Measurements from ENCODE around the gene PADI2. TPM values are rescaled to one million over a fixed set of nuclear protein-coding genes. Genes with fewer than 3 reads are reported as not detected.

Gene PADI2
- total RNA-seq, 1 donor from 2014 or later, result 0.46 TPM

DNA sequence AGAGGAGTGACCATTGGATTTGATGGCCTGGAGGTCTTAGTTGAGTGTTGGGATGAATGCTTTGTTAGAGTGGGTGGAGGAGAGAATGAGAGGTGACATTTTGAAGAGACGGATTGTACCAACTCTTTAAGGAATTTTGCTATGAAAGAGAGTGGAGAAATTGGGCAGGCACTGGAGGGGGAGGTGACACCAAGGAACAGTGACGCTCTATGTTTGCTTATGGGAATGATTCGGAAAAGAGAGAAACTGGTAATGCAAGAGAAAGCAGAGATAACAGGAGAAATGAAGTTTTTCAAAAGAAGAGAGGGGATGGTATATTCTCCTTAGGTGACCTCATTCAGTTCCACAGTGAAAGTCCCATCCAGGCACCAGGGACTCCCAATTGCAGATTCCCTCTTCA is 24.5 kb upstream of the PADI2 start:
- ATAC-seq (ENCODE audit: poor library complexity), result no peak
- intact Hi-C loops (cut with DNase I), result no loop called here
- no peak for DNase-seq

DNA sequence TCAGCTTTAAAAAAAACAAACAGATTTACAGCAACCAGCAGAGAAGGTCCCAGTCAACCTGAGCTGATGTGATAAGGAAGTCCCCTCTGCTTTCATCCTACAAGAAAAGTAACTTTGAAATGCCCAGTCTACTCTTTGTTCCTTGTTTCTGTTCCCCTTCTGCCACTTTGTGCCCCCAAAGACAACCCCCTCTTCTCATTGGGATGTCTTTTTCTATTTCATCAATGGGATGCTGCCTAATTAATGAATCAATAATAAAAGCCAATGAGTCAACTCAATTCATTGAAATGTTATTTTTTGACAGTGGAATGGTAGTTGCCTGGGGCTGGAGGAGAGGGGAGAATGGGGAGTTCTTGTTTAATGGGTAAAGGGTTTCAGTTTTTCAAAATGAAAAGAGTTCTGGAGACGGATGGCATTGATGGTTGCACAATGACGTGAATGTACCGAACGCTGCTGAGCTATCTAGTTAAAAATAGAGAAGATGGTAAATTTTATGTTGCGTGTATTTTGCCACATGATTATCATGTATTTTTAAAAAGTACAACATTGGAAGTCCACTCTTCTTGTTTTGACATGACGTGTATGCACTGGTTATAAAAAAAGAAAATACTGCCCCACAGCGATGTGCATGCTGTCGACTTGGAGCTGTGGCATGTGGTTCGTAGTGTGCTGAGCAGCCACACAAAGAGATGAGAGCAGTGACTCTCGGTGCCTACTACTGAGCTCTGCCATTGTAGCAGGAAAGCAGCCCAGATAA is 22.4 kb upstream of the PADI2 start:
- intact Hi-C loops (cut with DNase I), result no loop called here
- no peak for ATAC-seq (ENCODE audit: poor library complexity)
- no peak for DNase-seq

DNA sequence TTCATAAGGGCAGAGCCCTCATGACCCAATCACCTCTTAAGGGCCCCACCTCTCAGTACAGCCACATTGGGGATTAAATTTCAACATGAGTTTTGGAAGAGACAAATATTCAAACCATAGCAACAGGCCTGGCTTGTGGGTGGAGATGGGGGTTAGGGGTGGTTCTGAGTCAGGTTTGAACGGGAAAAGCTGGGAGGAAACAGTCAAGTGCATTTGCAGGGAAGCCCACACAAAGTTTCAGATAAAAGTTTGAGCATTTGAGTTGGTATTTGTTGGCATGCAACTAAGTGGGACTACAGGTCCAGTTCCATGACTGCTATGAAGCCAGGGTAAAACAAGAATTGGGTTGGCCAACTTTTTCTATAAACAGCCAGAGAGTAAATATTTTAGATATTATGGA is 21.0 kb upstream of the PADI2 start:
- intact Hi-C loops (cut with DNase I), result no loop called here
- DNase-seq, result no peak
- ATAC-seq (ENCODE audit: poor library complexity), result no peak

DNA sequence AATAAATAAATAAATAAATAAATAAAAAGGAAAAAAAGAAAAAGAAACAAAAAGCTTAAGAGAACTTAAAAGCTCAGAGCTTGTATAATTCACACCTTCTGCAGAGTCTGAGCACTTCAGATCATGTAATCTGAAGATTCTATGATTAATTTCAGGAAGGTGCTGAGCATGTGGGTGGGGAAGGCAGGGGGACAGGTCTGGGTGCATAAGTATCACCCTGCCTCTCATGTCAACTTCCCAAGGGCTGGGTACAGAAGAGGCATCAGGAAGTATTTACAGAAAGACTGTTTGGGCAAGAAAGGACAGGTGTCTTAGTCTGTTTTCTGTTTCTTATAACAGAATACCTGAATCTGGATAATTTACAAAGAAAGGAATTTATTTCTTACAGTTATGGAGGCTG is 20.4 kb upstream of the PADI2 start:
- intact Hi-C loops (cut with DNase I), result no loop called here
- no peak for ATAC-seq (ENCODE audit: poor library complexity)

DNA sequence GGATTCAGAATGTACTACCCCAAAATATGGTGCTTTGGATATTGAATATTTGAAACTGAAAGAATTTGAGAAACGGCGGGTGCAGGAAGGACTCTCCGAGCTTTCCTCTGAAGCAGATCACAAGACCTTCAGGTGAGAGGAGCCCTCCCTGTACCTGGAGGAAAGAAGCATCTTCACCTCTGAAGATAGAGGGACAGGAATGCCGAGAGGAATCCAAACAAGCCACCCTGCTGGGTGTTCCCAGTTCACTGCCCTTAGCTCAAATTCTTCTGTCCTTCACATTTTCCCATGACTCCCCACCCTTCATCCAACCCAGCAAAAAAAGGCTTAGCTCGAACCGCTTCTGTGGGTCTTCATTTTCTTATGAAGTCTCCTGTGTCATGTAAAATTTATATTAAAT is 18.2 kb upstream of the PADI2 start:
- ATAC-seq (ENCODE audit: poor library complexity) (no peak), DNase-seq (no peak)
- intact Hi-C loops (cut with DNase I), result no loop called here

More for the DNA sequence above, 20.4 kb upstream of the PADI2 start:
- no peak for DNase-seq

DNA sequence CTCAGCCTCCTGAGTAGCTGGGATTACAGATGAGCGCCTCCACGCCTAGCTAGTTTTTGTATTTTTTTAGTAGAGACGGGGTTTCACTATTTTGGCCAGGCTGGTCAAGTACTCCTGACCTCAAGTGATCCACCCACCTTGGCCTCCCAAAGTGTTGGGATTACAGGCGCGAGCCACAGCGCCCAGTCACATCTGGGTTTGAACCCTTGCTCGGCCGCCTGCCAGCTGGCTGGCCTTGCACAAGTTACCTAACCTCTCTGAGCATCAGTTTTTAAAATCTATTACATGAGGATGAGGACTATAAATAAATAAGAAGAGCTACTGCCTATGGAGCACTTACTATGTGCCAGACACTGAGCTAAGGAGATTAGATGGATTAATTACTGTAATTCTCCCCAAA is 17.7 kb upstream of the PADI2 start:
- intact Hi-C loops (cut with DNase I), result no loop called here
- DNase-seq (no peak), ATAC-seq (ENCODE audit: poor library complexity) (no peak)

DNA sequence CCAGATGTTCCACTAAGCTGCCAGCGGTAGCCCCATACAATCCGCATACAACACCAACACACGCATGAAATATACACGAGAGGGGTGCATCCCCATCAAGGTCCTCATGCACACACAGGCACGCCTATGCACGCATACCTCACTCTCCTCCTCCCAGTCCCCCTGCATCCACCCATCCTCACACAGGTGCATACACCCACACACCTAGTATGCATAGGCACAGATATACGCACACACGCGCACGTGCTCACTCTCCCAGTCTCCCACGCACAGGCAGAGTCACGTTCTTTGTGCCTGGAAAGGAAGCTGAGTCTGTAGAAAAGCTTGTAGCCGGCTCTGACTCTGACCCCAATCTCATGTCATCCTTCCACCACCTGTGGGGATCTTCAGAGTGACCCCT is 16.9 kb upstream of the PADI2 start:
- ATAC-seq (ENCODE audit: poor library complexity), result no peak
- intact Hi-C loops (cut with DNase I), result no loop called here
- no peak for DNase-seq

DNA sequence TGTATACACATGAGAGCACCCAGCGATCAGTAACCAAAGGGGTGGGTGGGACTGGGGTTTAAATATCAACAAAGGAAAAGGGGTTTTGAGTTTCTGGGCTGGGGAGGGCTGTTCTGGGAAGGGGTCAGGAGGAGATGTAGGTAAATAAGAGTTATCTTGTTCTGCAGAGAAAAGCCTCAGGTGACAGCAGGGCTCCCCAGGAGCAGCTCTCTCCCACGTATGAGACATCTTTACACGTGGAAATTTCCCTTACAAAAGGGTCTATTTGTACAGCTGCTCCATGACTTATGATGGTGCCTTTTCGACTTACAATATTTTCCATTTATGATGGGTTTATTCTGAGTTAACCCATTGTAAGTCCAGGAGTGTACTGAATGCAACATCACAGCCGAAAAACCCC is 16.3 kb upstream of the PADI2 start:
- intact Hi-C loops (cut with DNase I), result no loop called here
- DNase-seq (no peak), ATAC-seq (ENCODE audit: poor library complexity) (no peak)

DNA sequence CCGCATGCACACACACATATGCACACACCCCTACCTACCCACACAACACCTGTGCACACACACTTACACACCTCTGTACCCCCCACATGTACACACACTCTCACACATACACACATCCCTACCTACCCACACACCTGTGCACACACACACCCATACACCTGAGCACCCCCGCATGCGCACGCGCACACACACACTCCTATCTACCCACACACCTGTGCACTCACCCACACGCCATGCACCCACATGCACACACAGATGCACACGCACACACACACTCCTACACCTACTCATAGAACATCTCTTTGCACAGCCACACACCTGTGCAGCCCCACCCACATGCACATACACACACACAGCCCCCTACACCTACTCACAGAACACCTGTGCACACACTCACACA is 15.5 kb upstream of the PADI2 start:
- ATAC-seq (ENCODE audit: poor library complexity) (no peak), DNase-seq (no peak)
- intact Hi-C loops (cut with DNase I), result no loop called here

DNA sequence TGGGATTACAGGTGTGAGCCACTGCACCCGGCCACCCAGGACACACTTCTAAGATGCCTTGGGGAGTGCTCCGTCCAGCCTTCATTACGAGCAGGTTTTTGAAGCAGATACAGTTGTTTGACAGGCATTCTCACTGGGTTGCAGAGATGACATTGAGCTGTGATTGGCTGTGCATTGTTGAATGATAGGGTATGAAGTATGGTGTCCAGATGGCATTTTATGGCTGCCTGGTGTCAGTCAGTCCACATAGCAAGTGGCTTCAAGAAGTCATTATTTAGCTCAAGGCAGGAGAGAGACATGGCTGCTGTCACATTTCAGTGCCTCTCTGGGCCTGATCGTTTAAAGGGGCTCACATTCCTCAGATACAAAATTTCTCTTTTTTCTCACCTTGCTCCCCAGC is 14.8 kb upstream of the PADI2 start:
- intact Hi-C loops (cut with DNase I), result no loop called here
- ATAC-seq (ENCODE audit: poor library complexity) (no peak), DNase-seq (no peak)

DNA sequence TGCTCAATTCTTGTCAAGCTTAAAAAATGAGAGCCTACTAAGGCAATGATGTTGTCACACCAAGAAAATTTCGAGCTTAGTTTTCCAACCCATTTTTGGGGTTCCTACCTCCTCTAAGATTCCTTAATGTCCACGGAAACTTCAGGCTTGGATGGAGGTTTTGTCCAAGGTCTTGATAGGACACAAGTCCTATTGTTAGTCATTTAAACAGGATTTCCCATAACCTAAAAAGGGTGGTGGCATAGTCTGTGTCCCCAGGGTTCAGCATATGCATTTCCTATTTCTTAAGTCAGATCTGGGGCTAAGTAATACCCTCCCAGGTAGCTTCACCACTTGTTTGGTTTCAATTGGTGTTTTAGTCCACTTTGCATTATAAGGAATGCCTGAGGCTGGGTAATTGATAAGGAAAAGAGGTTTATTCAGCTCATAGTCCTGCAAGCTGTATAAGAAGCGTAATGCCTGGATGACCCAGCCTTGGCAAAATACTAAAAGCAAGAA is 10.9 kb upstream of the PADI2 start:
- ATAC-seq (ENCODE audit: poor library complexity), result no peak
- no peak for DNase-seq
- intact Hi-C loops (cut with DNase I), result no loop called here

DNA sequence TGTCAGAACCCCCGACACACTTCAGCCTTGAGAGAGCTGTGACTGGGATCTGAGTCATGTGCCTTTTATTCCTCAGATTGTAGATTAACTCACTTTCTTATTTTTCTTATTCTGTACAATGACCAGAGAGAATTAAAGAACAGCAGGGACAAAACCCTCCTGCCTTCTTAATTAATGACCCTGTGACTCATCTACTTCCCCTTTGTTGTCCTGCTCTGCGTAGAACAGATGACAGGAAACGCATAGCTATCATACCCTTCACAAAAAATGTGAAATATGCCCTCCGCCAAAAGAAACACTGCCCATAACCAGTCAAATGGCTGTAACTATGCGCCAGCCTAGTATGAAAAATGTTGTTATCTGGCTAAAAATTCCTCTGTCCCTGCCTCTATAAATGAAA is 9.1 kb upstream of the PADI2 start:
- ATAC-seq (ENCODE audit: poor library complexity), result peak; percentile 29
- intact Hi-C loops (cut with DNase I), result loop anchor here (5.0 kb wide), 2 partner anchors 209 to 279 kb away; no protein-coding TSS in a partner anchor
- no peak for DNase-seq

DNA sequence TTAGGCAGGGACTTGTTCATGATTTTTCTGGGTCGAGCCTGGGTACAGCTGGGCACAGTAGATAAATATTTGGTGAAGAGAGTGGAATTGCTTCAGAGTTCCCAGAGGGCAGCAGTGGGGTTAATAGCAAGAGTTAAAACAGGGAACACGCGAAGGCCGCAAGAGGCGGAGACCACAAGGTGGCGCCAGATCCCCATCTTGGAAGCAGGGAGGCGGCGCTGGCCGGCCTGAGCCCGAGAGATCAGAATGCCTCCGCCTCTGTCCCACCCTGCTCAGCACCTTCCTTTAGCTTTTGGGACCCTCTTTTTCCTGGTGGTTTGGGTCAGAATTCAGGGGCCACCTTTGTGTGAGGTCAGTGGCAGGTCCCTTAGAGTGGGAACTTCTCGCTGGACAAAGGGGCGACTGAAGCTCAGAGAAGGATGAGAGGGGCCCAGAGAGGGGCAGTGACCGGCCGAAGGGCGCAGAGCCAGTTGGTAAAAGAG is 6.5 kb upstream of the PADI2 start:
- intact Hi-C loops (cut with DNase I), result loop anchor here (2.0 to 5.0 kb wide), 3 partner anchors 111 to 282 kb away; no protein-coding TSS in a partner anchor
- DNase-seq, result peak; percentile 93
- ATAC-seq (ENCODE audit: poor library complexity), result peak; percentile 93

DNA sequence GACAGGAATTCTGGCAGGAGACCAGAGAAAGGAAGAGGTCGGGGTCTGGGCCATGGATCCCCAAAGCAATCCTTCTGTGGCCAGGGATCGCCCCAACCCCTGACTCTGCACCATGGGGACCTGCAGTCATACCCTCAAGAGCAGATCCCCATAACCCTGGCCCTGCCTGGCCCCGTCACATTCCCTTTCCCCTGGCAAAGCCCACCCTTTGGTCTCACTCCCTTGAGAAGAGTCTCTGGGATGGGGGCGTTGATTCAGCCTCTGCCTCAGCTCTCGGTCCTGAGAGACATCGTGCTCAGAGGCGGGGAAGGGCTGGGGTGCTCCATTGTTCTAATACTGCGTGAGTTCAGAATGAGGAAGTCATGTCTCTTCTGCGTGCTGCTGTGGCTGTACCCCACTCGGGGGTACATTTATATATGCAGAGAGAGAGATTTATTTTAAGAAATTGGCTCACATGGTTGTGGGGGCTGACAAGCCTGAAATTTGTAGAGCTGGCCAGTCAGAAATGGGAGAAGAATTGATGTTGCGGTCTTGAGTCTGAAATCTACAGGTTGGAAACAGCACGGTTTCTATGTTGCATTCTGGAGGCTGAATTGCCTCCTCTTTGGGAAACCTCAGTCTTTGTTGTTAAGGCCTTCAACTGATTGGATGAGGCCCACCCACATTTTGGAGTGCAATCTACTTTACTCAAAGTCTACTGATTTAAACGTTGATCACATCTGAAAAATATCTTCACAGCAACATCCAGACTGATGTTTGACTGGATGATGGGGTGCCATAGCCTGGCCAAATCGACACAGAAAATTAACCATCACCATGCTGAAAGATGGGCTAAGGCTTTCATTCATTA is 4.2 kb upstream of the PADI2 start:
- DNase-seq (no peak), ATAC-seq (ENCODE audit: poor library complexity) (no peak)
- intact Hi-C loops (cut with DNase I), result no loop called here

DNA sequence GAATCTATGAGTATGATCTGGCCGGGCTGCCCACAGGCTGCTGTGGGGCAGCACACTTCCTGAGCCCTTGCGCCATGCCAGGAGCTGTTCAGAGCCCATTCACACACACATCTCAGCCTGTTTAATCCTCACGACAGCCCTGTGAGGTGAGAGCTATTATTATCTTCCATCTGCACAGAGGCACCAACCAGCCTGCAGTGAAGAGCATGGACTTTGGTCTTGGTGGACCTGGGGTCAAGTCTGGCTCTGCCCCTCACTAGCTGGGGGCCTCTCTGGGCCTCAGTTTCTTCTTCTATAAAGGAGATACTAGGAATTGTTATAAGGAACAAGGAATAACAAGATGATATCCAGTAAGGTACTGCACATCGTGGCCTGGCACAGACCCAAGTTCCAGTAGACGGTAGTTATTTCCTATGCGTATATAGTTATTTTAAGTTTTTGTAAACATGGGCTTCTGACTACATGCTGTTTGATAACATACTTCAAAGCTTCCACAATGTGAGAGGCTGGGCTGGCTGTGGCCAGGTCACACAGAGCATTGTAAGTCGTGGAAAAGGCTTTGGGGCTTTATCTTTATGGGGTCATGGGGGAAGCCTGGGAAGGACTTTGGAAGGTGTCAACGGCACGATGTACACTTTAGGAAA is 3.4 kb upstream of the PADI2 start:
- DNase-seq, result no peak
- ATAC-seq (ENCODE audit: poor library complexity), result peak; percentile 48
- intact Hi-C loops (cut with DNase I), result no loop called here

DNA sequence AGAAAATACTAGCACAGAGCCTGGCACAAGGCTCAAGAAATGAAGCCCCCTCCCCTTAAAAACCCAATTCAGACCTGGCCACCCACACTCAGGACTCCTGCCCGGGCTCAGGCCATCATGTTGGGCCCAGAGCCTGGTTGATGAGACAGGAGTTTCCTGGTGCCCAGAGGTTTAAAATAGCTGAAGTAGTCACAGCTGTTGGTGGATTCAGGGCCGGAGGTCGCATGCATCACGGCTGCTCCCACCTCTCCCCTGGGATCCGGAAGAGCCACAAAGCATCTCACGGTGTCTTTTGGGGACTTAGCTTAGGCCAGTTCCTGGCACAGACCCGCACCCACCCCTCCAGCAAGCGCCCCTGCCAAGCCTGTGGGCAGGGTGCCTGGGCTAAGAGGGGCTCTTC is 2.6 kb upstream of the PADI2 start:
- DNase-seq, result no peak
- intact Hi-C loops (cut with DNase I), result no loop called here
- ATAC-seq (ENCODE audit: poor library complexity), result no peak

DNA sequence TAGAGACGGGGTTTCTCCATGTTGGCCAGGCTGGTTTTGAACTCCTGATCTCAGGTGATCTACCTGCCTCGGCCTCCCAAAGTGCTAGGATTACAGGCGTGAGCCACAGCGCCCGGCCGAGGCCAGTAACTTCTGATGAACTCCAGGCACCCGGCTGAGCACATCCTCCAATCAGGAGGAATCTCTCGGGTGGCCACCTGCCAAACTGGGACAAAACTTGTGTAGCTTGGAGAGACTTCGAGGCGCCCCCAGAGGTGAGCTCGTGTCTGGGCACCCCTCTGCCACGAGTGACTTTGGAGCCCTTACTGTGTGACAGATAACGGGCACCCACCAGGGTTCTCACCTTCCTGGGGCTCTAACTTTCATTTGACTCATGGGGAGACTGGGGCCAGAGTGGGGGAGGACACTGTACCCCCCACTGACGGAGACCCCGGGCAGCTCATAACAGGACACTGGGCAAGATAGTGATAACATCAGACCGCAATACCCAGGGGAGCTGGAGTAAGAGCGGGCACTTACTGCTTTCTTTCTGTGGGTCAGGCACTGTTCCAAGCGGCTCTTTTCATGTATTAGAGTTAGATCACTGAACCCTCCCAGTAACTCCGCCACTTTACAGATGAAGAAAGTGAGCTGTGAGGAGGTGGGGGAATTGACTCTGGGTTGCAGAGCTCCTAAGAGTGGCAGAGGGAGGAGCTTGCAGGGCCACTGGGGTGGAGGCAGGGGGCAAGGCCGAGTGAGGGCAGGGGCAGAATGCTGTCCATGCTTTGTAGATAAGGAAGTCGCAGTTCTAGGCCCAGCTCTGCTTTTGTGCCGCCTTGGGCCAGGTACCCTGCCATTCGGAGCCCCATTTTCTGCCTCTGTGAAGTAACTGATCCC is 1.9 kb upstream of the PADI2 start:
- DNase-seq, result no peak
- ATAC-seq (ENCODE audit: poor library complexity), result no peak
- intact Hi-C loops (cut with DNase I), result no loop called here

DNA sequence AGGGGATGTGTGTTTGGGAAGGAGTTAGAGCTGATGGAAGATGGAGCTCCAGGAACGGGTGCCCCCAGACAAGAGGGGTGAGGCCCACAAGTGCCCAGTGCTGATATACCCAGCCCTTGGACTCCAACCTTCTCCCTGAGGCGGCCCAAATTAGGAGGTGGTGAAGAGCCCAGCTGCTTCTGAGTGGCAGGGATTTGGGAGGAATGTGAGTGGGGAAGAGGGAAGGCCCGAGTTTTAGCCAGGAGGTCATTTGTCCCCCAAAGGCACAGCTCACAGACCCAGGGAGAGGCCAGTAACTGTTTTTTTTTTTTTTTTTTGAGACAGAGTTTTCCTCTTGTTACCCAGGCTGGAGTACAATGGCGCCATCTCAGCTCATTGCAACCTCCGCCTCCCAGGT is 1.2 kb upstream of the PADI2 start:
- no peak for ATAC-seq (ENCODE audit: poor library complexity)
- intact Hi-C loops (cut with DNase I), result no loop called here
- DNase-seq, result no peak
